Keratinocyte (primary cell): ENCODE results near the gene XCR1. TPM values are rescaled to one million over a fixed set of nuclear protein-coding genes. Genes with fewer than 3 reads are reported as not detected.

Experiments
- DNase-seq: peaks from one replicate; pipeline ENCODE4 v3.0.0-alpha.2; 2011; ENCODE audit warnings: low read depth, missing footprints, low spot score
- FAIRE-seq: peaks from 2 replicates; lab custom pipeline; 2011; peaks lifted over from hg19 to GRCh38; lab: Jason Lieb, UNC
- H2AFZ ChIP-seq: 2 replicates; pipeline ENCODE4 v1.6.0; 2012; ENCODE audit warnings: low read length, control low read depth, inconsistent platforms; ENCODE audit not compliant: control insufficient read depth
- H3K27ac ChIP-seq: 2 replicates; pipeline ENCODE4 v1.5.1; 2011; ENCODE audit warnings: low read length; ENCODE audit not compliant: control insufficient read depth, insufficient read depth
- H3K27me3 ChIP-seq: 3 replicates; pipeline ENCODE4 v1.6.0; 2011; ENCODE audit warnings: low read length; ENCODE audit not compliant: control insufficient read depth, insufficient read depth; ENCODE audit errors: extremely low read depth
- H3K36me3 ChIP-seq, 2 experiments: 2 replicates in 1 of 2; 3 replicates in 1 of 2; pipeline ENCODE4 v1.5.1; 2011; ENCODE audit warnings: low read length in 2 of 2, mild to moderate bottlenecking in 1 of 2; ENCODE audit not compliant: control insufficient read depth in 2 of 2, insufficient read depth in 2 of 2; ENCODE audit errors: extremely low read depth in 1 of 2
- H3K4me1 ChIP-seq: 3 replicates; pipeline ENCODE4 v1.5.1; 2011; ENCODE audit warnings: low read length; ENCODE audit not compliant: control insufficient read depth, insufficient read depth; ENCODE audit errors: extremely low read depth
- H3K4me2 ChIP-seq: 3 replicates; pipeline ENCODE4 v1.6.0; 2011; ENCODE audit warnings: low read depth, low read length; ENCODE audit not compliant: control insufficient read depth, insufficient read depth; ENCODE audit errors: extremely low read depth
- H3K4me3 ChIP-seq, 3 experiments: fragments of 200-600 bp in 1 of 3; sonication (generic) in 1 of 3; 2 replicates in 2 of 3; 3 replicates in 1 of 3; pipeline ENCODE4 v1.5.1; 2011 to 2016; ENCODE audit warnings: low read length in 3 of 3, mild to moderate bottlenecking in 3 of 3, control low read depth in 2 of 3, inconsistent platforms in 1 of 3, low read depth in 1 of 3, mixed read lengths in 1 of 3, mixed run types in 1 of 3, moderate library complexity in 1 of 3; ENCODE audit not compliant: control insufficient read depth in 2 of 3, insufficient read depth in 2 of 3; ENCODE audit errors: extremely low read depth in 1 of 3
- H3K79me2 ChIP-seq: 2 replicates; pipeline ENCODE4 v1.6.0; 2012; ENCODE audit warnings: low read length; ENCODE audit not compliant: control insufficient read depth, insufficient read depth
- H3K9ac ChIP-seq: 3 replicates; pipeline ENCODE4 v1.6.0; 2011; ENCODE audit warnings: low read length; ENCODE audit not compliant: control insufficient read depth, insufficient read depth; ENCODE audit errors: extremely low read depth
- H3K9me1 ChIP-seq: 3 replicates; pipeline ENCODE4 v1.6.0; 2011; ENCODE audit warnings: low read length; ENCODE audit not compliant: control insufficient read depth, insufficient read depth; ENCODE audit errors: extremely low read depth
- H3K9me3 ChIP-seq: 2 replicates; pipeline ENCODE4 v1.5.1; 2012; ENCODE audit warnings: low read depth, low read length; ENCODE audit not compliant: control insufficient read depth
- H4K20me1 ChIP-seq: 3 replicates; pipeline ENCODE4 v1.6.0; 2011; ENCODE audit warnings: low read length; ENCODE audit not compliant: control insufficient read depth, insufficient read depth; ENCODE audit errors: extremely low read depth
- EZH2 ChIP-seq: IDR thresholded peaks from one replicate; pipeline ENCODE4 v1.6.1; 2012; ENCODE audit warnings: inconsistent platforms, mild to moderate bottlenecking, low read length, moderate library complexity
- dilution Hi-C: fragments of 300-500 bp; cut with MboI; formaldehyde crosslinking; loops from one replicate; pipeline ENCODE4 v1.7.0; 2020; ENCODE audit warnings: low sequenced_read_pairs; ENCODE audit not compliant: extremely low pct_ligation_motif_present
- polyA plus RNA-seq, 5 experiments: library from polyadenylated mRNA; depleted of rRNA in 3 of 5; stranded (reverse) in 3 of 5; stranded (forward) in 1 of 5; unstranded in 1 of 5; fragments of >200 nt; gene quantifications; 1 replicate in 1 of 5; 2 replicates in 3 of 5; 3 replicates in 1 of 5; pipeline versions ENCODE4 v1.2.1 to v1.2.3, GENCODE V29; 2011 to 2012; ENCODE audit warnings: missing spikeins in 2 of 5, low read depth in 1 of 5, low replicate concordance in 1 of 5
- TF ChIP-seq, protein P1 (sequence below), 3 experiments: IDR thresholded peaks in 1 of 3; conservative IDR thresholded peaks in 1 of 3; optimal IDR thresholded peaks in 1 of 3; 2 replicates in 2 of 3; 3 replicates in 1 of 3; pipeline versions ENCODE3 to v1.5.1; 2011; ENCODE audit warnings: low read length in 3 of 3, mild to moderate bottlenecking in 3 of 3, moderate library complexity in 2 of 3, control low read depth in 1 of 3, inconsistent platforms in 1 of 3; ENCODE audit not compliant: insufficient read depth in 2 of 3; ENCODE audit errors: extremely low read depth in 1 of 3

Gene XCR1
- polyA plus RNA-seq, 1 donor (not counting 4 experiments of a cell fraction or from before 2014, with no cell fraction given): 0.01 TPM

GRCh38 chr3:46065294-46065705 is 38.0 kb upstream of the XCR1 start:
- Histone ChIP-seq H3K27me3 (peaks cover 4% of the 10 kb centered on the region), H3K9me1 (no peaks in the 10 kb centered on the region), H3K27ac (no peak overlapping the region), H3K9ac (no peak overlapping the region), H3K4me1 (no peaks in the 10 kb centered on the region), H3K4me3 (no peak overlapping the region), H3K36me3 (no peaks in the 10 kb centered on the region), H3K9me3 (no peaks in the 10 kb centered on the region), H3K4me2 (no peak overlapping the region), H4K20me1 (no peaks in the 10 kb centered on the region), H3K79me2 (no peaks in the 10 kb centered on the region), H2AFZ (no peak overlapping the region)
- dilution Hi-C loops: no loop called here
- TF ChIP-seq, protein P1, sequence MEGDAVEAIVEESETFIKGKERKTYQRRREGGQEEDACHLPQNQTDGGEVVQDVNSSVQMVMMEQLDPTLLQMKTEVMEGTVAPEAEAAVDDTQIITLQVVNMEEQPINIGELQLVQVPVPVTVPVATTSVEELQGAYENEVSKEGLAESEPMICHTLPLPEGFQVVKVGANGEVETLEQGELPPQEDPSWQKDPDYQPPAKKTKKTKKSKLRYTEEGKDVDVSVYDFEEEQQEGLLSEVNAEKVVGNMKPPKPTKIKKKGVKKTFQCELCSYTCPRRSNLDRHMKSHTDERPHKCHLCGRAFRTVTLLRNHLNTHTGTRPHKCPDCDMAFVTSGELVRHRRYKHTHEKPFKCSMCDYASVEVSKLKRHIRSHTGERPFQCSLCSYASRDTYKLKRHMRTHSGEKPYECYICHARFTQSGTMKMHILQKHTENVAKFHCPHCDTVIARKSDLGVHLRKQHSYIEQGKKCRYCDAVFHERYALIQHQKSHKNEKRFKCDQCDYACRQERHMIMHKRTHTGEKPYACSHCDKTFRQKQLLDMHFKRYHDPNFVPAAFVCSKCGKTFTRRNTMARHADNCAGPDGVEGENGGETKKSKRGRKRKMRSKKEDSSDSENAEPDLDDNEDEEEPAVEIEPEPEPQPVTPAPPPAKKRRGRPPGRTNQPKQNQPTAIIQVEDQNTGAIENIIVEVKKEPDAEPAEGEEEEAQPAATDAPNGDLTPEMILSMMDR (optimal IDR thresholded peaks at IDR 0.05 in 1 of 3, IDR thresholded peaks at IDR 0.05 in 1 of 3, conservative IDR thresholded peaks at IDR 0.05 in 1 of 3; ENCODE audit: extremely low read depth in 1 of 3, insufficient read depth in 2 of 3, low read length in 3 of 3): no peak
- TF ChIP-seq EZH2: no peak
- no peak for FAIRE-seq
- no peak for DNase-seq

- Histone ChIP-seq H3K36me3 (no peaks in the 10 kb centered on the region), H3K79me2 (no peaks in the 10 kb centered on the region), H2AFZ (no peak overlapping the region), H3K4me3 (no peak overlapping the region), H3K9me3 (no peaks in the 10 kb centered on the region), H3K27ac (no peak overlapping the region), H3K4me2 (no peak overlapping the region), H4K20me1 (no peaks in the 10 kb centered on the region), H3K9me1 (no peaks in the 10 kb centered on the region), H3K9ac (no peak overlapping the region), H3K27me3 (peaks cover 13% of the 10 kb centered on the region), H3K4me1 (no peaks in the 10 kb centered on the region)
- no peak for FAIRE-seq
- dilution Hi-C loops: no loop called here
- no peak for DNase-seq
- TF ChIP-seq, protein P1 (optimal IDR thresholded peaks at IDR 0.05 in 1 of 3, IDR thresholded peaks at IDR 0.05 in 1 of 3, conservative IDR thresholded peaks at IDR 0.05 in 1 of 3; ENCODE audit: extremely low read depth in 1 of 3, insufficient read depth in 2 of 3, low read length in 3 of 3): no peak
- no peak for TF ChIP-seq EZH2
Measured at GRCh38 chr3:46062679-46063078, 35.4 kb upstream of the XCR1 start.
